HG02973 (cell line): ENCODE measurements around the gene RAC3.
"Not testable (repeated sequence)": the region's sequence is repeated elsewhere in the genome, so short reads cannot be mapped to it uniquely, and the experiment has no call there.

ENCODE experiments used
- ATAC-seq: cut with Tn5 transposase; IDR thresholded peaks from one replicate; pipeline ENCODE4 v1.9.1; 2021; ENCODE audit warnings: moderate library complexity; ENCODE audit not compliant: unreplicated experiment

RAC3 gene

DNA sequence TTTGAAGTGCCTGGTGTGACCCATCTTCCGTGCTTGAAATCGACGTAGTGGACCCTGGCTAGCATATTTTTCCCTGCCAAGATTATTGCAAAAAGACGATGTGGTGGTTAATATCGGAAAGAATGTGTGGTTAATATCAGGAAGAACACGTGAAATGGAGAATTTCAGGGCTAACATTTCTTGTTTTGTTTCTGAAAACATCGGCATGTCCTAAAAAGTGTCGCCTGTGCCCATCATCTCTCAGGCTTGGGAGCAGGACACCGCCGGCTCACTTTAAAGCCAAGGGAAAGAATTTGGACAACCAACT lies 6.4 kb downstream of the RAC3 start:
- no peak for ATAC-seq

DNA sequence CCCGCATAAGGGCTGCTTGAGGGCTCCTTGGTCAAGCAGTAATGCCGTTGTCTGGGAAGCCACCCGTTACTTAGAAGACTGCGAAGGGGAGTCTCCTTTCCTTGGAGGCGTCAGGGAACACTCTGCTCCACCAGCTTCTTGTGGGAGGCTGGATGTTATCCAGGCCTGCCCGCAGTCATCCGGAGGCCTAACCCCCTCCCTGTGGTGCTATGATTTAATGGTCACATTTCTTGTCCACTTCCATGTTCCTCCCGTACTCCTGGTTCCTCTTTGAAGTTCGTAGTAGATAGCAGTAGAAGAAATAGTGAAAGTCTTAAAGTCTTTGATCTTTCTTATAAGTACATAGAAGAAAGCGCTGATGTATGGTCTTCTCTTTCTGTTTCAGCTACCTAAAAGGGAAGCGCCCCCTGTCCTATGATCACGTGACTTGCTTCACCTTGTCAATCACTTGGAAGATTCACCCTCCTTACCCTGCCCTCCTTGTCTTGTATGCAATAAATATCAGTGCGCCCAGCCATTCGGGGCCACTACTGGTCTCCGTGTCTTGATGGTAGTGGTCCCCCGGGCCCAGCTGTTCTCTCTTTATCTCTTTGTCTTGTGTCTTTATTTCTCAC lies 7.4 kb downstream of the RAC3 start:
- not testable (repeated sequence) for ATAC-seq

DNA sequence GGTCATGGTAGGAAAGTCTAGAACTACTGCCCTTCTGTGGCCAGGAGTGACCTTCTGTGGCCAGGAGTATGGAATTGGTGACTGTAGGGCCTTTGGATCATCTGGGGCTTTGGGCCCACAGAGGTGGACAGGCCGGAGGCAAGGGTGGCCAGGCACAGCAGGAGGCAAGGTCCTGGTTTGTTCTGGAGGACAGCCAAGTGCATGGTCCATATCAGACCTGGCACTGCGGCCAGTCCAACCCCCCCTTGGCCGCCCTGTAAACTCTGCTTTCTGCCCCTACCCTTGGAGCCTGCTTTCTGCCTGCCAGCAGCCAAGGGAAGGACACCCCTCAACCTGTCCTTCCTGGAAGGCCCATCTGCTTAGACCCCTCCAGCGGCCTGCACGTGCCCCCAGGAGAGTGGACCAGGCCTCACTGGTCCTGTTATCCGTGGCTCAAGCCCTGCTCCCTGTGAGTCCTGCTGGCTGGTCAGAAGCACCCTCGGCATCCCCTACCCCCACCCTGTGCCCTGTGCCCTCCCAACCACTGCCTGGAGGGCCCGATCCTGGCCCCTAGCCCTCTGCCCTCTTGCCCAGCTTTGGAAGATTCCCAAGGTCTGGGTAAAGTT lies 8.3 kb downstream of the RAC3 start:
- ATAC-seq = no peak

DNA sequence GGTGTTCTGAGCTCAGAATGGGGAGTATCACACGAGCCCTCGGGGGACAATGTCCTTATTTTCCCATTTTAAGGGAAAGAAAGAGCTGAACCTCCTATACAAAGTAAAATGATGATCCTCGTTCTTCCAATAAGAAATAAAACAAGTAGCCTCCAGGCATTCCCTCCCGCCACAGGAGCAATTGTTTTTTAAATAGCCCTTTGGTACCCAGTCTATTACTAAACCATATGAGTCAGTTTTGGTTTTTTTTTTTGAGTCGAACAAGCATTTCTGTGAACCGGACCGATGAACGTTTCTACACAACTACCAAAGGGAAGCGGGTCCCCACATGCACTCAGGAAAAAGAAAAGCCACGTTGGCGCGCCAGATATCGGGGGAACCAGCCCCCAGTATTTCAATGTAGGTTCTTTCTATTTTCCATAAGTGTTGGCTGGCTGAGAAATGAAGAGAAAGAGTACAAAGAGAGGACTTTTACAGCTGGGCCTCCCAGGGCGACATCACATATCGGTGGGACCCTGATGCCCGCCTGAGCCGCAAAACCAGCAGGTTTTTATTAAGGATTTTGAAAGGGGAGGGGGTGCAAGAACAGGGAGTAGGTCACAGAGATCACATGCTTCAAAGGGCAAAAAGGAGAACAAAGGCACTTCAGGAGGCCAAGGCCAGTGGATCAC lies 9.8 kb downstream of the RAC3 start:
- ATAC-seq = no peak

DNA sequence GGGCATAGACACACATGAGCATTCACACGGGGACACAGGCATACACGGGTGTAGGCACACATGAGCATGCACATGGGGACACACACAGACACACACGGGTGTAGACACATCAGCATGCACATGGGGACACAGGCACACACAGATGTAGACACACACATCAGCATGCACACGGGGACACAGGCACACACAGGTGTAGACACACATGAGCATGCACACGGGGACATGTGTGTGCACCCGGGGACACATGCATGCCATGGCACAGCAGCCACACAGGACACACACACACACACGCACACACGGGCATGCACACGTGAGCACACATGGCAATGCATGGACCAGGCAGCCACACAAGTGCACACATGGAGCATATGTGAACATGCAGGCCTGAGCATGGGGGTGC lies 11.2 kb downstream of the RAC3 start:
- no peak for ATAC-seq

DNA sequence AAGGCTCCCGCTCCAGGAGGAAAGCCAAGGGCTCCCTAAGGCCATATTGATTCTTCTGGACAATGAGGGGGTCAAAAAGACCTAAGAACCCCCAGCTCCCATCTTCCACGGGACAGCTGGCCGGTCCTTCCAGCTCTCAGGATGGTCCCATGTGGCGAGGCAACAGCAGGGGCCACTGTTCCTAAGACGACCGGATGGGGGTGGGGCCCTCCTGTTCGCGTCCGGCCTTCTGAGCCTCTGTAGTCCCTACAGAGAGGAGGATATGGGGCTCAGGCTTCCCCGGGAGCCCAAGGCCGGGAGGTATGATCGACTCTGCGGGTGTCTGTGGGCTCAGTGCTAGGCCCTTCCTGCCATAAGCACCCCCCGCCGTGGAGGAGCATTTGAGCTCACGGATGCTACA lies 12.0 kb downstream of the RAC3 start:
- ATAC-seq = no peak

DNA sequence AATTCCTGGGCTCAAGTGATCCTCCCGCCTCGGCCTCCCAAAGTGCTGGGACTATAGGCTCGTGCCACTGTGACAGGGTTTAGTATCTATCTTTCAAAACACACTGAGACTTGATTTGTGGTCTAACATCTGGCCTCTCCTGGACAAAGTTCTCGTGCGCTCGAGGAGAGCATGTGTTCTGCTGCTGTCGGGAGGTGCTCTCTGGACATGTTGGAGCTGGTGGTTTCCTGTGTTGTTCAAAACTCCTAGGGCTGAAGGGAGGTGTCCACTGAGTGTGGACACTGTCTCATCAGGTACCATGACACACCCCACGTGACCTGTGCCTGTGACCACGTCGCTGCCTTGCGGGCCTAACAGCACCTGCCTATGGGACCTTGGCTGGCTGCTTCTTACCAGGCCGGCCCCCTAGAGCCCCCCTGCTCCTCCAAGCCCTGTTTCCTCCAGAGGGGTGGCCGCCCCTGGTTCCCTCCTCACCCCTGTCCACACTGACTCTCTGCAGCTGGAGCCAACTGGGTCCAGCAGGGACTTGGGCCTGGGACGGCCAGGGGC lies 14.5 kb downstream of the RAC3 start:
- no peak for ATAC-seq

DNA sequence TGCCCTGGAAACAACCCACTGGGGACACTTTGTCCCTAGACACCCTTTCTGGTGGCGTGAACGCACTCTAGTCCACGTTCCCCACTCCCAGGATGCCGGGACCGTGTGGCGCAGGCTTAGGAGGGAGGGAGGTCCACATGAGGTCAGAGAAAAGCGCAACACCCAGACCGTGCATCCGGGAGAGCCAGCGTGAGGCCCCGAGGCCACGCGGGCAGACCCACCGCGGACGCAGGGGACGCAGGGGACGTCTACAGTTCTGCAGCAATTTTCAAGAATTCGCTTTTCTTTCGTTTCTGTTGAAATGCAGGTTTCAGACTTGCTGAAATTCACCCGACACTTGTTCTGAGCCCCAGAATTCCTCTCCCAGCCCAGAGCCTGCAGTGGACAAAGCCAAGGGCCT lies 15.4 kb downstream of the RAC3 start:
- ATAC-seq = no peak

DNA sequence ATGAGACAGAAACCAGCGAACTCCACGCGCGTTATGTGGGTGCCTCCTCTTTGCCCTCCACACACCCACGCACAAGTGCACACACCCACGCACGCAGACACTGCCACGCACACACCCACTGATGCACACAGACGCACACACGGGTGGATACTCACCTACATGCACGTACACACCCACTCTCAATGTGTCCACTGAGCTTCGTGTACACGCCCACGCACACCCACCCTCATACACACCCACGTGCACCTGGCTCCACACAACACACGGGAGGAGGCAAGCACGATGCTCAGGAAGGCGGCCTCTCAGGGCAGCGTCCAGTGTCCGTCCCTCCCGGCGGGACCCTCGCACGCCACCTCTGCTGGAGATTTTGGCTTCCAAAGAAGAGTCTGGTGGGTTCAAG lies 15.9 kb downstream of the RAC3 start:
- ATAC-seq = no peak

DNA sequence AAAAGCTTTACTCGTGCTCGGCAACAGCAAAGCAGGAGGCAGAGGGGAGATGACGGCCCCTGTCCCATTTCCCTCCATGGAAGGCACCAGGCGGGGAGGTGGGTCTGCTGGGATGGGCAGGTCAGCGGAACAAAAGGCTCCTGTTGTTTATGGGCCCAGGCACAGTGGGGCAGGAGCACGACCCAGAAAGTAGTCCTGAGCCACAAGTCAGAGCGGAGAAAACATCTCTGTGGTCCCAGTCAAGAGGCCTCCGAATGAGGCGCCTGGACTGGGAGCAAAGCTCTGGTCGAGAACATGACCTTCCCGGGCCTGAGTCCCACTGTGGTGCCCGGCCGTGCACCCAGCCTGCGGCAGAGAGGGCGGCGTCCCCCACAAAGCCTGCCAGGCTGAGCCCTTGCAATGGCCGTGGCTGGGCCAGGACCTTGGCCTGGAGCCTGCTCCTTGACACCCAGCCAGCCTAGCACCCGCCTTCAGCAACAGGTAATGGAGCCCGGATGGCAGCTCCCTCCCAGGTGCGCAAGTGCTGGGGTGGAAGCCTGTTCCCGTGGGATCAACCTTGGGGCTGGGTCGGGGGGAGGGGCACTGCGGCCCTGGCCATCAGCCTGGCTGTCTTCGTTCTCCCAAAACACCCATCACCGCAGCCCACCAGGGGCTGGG lies 16.6 kb downstream of the RAC3 start:
- ATAC-seq = no peak

DNA sequence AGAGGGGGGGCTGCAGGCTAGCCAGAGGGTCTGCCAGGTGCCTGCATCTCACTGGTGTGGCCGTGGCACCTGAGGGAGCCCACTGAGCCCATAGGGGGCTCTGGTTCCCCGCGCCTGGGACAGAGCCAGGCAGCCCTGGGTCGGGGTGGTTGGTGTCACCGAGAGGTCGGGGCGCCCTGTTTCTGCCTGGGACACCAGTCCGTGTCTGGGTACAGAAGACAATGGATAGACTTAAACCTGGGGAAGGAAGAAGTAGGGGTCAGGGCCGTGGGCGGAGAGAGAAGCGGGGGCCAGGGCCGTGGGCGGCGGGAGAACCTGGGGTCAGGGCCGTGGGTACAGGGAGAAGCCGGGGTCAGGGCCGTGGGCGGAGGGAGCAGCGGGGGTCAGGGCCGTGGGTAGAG lies 17.1 kb downstream of the RAC3 start:
- no peak for ATAC-seq

DNA sequence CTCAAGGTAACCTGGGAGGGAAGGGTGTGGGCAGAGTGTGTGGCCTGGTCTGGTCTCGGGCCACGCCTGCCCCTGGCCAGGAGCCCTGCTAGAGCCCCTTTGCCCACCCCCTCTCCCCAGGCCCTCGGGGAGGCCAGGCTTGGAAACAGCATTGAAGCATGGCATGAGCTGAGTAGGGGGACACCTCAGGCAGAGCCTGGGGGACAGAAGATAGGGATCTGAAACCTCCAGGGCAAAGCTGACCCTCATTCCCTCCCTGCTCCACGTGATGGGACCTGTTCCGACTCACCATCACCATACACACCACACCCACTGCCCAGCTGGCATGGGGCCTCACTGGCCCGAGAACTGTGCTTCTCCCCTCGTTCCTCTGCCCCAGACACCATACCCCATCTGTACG lies 17.6 kb downstream of the RAC3 start:
- no peak for ATAC-seq

DNA sequence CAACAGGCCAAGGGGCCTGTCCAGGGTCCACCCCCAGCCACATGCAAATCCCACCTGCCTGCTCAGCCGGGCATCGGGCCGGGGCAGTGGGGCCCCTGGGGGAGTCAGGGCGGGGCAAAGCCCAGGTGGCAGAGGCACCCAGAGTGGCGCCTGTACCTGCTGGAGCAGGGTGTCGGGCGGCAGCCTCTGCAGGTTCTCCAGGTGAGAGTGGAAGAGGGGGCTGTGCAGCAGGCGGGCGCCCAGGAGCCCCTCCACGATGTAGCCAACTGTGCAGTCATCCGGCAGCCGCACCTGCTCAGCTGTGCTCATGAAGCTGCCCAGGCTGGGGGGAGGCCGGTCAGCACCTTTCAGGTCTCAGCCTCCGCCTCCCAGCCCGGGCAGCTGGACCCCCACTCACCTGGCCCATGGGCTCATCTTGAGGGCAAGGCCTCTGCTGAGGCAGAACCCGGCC lies 18.1 kb downstream of the RAC3 start:
- no peak for ATAC-seq

DNA sequence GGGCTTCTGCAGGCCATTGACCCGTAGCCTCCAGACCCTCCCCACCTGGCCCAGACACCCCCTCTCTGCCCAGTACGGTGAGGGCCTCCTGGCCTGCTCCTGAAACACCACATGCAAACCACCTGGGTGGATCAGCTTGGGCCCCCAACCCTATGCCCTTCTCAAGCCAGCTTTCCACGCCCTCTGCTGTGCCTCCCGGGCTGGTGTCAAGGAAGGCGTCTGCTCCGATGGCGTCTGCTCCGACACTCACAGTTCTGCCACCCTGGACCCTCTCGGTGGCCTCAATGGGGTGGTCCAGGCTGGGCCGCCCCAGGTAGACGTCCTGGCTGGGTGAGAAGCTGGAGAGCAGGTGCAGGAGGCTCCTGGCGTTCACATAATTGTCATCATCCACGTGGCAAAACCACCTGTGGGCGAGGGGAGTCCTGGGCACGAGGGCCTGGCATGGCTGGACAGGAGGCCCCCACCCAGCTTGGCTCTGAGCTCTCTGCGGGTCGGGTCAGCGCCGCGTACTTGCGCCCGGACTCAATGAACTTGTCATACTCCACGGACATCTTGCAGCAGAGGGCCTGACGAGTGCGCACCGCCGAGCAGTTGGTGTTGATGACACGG lies 18.8 kb downstream of the RAC3 start:
- ATAC-seq = no peak

DNA sequence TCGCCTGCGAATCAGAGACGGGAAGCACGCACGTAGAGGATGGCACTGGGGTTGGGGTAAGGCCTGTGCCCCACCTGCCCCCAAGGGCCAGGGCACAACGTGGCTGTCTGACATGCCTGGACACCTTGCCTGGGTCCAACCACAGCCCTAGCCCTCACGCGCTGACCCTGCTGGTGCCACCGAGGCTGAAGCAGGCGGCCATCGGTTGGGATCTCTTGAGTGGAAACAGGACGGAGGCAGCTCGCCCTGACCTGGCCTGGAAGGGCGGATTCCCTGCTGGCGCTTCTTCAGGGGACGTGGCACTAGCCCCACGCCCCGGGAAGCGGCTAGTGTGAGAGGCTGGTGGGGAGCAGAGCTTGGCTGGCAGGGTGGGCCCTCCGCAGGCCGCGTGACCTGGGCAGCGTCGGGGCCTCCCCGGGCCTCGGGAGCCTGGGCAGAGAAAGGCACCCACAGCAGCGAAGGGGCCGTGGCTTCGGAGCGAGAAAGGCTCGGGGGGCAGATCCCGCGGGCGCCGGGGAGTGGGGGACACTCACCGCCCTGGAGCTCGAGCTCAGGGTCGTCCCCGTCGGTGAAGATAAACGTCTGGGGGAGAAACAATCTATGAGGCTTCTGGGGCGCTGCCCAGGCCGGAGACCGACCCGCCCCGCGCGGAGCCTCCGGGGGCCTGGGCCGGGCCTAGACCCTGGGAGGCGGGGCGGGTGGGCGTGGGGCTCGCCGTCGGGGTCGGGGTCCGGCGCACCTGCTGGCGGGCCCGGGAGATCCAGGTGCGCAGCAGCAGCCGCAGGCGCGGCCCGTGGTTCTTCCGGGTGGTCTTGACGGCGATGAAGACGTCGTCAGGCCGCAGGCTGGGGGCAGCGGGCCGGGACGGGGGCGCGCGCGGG lies 19.5 kb downstream of the RAC3 start:
- no peak for ATAC-seq

DNA sequence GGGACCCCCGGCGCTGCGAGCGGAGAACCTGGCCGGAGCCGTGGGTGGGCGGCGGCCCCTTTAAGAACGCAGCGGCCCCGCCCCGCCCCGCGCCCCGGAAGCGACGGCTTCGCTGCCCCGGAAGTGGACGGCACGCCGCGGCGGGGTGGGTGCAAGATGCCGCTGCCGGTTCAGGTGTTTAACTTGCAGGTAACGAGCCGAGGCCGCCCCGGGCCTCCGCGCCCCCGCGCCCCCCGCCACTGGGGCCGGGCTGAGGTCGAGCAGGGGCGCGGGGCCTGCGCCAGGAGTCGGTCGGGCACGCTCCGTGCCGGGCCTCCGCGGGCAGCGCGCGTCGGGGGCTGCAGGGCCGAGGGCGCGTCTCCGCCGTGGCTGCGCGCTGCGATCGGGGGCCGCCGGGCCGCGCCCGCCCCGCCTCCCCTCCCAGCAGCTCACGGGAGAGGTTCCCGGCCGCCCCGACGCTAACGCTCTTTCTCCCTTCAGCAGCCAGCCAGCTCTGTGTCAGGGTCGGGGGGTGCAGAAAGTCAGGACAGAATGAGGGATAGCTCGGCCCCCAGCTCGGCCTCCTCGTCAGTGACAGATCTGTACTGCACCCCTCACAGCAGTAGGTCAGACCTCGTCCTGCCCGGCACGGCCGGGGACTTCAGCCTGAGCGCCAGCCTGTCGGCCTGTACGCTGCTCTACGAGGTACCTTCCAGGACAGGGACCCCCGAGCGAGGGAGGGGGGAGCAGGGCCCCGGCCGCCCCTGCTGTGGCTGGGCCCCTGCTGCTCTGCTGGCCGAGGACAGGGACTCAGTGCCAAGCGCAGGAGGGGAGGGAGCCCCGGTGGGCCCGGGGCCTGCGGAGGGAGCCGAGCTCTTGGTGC lies 20.5 kb downstream of the RAC3 start, which contains the start of the genes GPS1 and RFNG:
Gene GPS1, plus strand, starts transcription at position 123 of the 862 bp plus-strand sequence. Its CDS starts 34 bp downstream, at position 157.
Gene RFNG, minus strand, starts transcription at position 36 of the 862 bp plus-strand sequence. CDS start 45 bp downstream, outside the sequence.
- ATAC-seq = no peak

DNA sequence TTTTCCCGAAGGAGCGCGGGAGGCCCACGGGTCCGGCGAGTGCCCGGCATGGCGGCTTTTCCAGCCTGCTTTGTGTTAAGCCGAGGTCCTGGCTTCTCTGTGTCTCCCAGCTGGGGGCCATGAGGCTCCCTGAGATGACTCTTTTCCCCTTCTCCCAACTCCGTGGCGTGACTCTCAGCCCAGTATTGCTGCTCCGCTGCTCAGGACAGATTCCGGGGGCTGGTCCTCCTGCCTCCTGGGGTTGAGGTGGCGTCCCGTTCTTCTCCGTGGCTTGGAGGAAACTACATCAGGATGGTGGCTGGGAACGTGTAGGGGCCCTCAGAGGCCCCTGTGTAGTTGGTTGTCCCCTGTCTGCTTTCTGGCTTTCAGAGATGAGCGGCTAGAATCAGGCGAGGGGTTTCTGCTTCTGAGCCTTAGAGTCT lies 21.2 kb downstream of the RAC3 start:
- no peak for ATAC-seq

DNA sequence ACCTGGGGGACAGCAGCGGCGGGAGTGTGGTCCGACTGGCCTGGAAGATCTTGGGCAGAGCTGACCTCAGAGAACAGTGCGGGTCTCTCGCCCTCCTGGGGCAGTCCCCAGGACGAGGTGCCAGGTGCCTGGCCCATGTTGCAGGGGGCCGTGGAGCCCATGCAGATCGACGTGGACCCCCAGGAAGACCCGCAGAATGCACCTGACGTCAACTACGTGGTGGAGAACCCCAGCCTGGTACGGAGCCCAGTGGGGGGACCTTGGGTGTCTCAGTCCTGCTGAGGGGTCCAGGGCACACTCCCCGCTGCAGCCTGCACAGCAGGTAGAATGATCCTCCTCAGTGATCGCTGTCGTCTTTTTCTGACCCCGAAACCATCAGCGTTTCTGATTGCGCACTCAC lies 21.7 kb downstream of the RAC3 start:
- ATAC-seq = no peak

DNA sequence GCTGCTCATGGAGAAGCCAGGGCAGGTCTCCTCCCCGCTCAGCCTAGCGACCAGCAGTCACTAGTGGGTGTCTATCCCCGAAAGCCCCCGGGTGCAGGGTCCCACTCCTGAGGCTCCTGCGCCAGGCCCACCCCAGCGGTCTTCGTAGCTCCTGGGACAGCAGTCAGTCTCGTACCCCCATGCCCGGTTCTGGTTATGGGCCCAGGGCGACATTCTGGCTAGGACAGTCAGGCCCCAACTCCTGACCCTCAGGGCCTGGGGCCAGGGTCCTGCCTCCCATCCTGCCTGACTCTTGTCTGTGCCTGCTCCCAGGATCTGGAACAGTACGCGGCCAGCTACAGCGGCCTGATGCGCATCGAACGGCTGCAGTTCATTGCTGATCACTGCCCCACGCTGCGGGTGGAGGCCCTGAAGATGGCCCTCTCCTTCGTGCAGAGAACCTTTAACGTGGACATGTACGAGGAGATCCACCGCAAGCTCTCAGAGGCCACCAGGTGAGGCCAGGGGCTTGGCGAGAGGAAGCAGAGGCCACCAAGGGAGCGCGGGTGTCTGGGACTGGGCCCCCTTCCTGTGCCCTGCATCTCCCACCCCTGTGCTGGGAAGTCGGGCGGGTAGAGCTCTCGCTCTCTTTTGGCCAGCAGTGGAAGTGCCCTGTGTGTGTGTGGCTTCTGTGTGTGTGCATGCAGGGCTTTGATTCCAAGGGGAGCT lies 22.2 kb downstream of the RAC3 start:
- ATAC-seq = no peak
